WI38 (cell line): Measurements from ENCODE around the gene TMTC1.

Experiments used
- H3K4me3 ChIP-seq: 2 replicates; pipeline ENCODE4 v1.5.1; 2011; ENCODE audit warnings: low read depth, mild to moderate bottlenecking, control low read depth, low read length
- TF ChIP-seq, protein P1 (sequence below): IDR thresholded peaks from 2 replicates; pipeline ENCODE4 v1.5.1; 2012; ENCODE audit warnings: low read depth, mild to moderate bottlenecking, control low read depth, low read length

TMTC1 gene

DNA sequence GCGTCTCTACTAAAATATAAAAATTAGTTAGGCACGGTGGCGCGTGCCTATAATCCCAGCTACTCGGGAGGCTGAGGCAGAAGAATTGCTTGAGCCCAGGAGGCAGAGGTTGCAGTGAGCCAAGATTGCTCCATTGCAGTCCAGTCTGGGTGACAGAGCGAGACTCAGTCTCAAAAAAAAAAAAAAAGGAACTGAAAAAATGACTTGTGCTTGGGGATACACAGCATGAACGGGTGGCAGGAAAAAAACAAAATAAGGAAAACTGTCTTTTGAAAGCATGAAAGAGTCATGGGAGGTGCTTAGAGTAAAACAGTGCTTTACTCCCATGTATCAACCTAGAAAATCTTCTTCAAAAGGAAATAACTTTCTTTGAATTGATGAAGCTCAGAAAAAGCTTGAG lies 80.8 kb downstream of the TMTC1 start:
- no peak overlapping the region for H3K4me3 ChIP-seq
- TF ChIP-seq, protein P1, sequence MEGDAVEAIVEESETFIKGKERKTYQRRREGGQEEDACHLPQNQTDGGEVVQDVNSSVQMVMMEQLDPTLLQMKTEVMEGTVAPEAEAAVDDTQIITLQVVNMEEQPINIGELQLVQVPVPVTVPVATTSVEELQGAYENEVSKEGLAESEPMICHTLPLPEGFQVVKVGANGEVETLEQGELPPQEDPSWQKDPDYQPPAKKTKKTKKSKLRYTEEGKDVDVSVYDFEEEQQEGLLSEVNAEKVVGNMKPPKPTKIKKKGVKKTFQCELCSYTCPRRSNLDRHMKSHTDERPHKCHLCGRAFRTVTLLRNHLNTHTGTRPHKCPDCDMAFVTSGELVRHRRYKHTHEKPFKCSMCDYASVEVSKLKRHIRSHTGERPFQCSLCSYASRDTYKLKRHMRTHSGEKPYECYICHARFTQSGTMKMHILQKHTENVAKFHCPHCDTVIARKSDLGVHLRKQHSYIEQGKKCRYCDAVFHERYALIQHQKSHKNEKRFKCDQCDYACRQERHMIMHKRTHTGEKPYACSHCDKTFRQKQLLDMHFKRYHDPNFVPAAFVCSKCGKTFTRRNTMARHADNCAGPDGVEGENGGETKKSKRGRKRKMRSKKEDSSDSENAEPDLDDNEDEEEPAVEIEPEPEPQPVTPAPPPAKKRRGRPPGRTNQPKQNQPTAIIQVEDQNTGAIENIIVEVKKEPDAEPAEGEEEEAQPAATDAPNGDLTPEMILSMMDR: no peak

DNA sequence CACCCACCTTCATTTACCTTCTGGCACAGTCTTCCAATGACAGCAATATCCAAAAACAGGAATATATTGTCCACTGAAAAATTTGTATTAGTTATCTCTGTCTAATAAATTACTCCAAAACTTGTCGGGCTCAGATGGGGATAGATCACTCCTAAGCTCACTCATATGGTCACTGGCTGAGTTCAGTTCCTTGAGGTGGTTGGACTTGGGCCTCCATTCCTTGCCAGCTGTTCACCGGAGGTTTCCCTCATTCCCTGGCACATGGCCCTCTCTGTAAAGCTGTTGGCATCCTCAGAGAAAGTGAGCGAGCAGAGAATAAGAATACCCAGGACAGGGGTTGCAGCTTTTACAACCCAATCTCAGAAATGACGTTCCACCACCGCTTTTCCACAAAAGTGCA lies 81.5 kb downstream of the TMTC1 start:
- no peak overlapping the region for H3K4me3 ChIP-seq
- TF ChIP-seq, protein P1: no peak

DNA sequence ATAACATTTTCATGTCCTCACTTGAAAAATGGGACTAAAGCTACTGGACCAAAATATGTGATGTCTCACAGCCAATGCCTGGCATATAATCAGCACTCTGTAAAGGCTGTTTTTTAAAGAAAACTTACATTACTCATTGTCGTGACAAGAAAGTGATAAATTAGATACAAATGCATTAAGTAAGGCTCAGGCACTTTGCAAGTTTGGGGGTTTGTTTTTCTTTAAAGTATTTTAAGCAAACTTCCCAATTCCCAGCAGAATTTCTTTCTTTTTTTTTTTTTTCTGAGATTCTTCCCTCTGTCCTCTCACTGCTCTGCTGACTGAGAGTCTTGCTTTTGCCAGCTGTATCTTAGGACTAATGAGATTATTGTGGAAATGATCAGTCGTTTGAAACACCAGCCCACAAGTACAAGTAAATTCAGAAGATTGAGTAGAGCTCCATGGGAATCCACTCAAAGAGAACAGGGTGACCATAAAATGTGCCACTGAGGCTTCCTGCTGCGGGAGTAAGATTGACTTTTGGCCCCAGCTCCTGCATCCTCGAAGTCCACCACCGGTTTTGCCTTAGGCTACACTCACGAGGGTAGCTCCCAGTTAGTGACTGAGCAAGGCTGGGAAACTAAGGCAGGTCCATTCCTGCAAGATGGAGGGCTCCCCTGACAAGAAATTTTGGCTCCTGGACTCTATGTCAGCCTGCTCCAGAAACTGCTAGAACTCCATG lies 82.8 kb downstream of the TMTC1 start:
- H3K4me3 ChIP-seq: no peak overlapping the region
- TF ChIP-seq, protein P1: no peak

DNA sequence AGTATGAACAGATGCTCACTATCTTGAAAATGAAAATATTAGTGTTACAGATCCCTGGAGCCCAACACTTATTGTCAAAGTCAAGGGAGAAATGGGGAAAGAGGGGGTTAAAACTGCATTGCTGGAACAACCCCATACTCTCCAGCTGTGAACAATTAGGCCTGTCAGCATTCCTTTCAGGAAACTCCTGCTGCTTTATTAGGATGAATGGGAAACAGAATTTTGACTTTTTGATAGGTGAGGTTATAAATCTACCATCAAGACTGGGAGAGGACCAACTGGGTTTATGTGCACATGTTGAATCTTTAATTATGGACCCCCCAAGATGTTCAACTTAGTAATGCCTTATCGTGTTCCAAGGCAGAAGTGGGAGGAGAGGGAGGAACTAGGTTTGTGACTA lies 85.0 kb downstream of the TMTC1 start:
- TF ChIP-seq, protein P1: no peak
- no peak overlapping the region for H3K4me3 ChIP-seq

DNA sequence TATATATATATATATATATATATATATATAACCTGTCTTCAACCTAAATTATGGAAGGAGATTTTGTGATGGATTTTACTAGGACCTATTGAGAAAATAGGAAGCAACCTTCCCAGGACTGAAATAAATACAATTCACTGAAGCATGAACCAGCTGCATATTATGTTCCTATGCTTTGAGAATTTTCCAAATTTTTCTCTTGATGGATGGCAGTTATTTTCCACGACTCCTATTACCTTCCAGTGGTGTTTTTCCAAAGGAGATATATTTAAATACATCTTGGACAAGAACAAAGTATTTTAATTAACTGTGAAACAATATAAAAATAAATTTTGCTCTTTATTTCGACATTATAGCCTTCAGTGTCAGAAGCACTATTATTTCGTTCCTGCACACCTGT lies 87.9 kb downstream of the TMTC1 start:
- H3K4me3 ChIP-seq: no peak overlapping the region
- TF ChIP-seq, protein P1: no peak

DNA sequence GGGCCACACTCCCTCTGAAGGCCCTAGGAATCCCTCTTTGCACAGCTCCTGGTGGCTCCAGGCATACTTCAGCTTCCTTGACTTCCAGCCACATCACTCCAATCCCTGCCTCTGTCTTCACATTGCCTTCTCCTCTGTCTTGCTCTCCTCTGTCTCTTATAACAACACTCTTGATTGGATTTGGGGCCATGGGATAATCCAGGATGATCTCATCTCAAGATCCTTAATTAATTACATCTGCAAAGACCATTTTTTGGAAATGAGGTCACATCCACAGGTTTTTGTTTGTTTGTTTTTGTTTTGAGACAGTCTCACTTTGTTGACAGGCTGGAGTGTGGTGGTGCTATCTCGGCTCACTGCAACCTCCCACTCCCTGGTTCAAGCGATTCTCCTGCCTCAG lies 88.7 kb downstream of the TMTC1 start:
- TF ChIP-seq, protein P1: no peak
- H3K4me3 ChIP-seq: no peak overlapping the region

DNA sequence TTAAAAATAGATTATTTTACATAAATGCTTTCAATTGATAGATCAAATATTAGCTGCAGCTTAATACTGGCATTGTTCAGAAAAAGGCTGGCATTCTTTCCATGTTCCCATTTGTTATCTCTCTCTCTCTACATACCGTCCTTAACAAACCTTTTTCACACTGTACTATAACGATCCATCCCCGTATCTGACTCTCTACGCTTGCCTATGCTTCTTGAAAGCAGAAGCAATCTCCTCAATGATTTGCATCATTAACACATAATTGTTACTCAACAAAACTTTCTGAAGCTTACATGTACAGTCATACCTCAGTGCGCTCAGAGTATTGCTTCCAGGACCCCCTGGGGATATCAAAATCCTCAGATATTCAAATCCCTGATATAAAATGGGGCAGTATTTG lies 89.7 kb downstream of the TMTC1 start:
- TF ChIP-seq, protein P1: no peak
- H3K4me3 ChIP-seq: no peak overlapping the region
